Astrocyte of the spinal cord (primary cell): ENCODE data around the gene COL23A1.

Experiments
- DNase-seq: peaks from one replicate; pipeline ENCODE4 v3.0.0; 2011; ENCODE audit warnings: low read depth, low spot score
- H3K4me3 ChIP-seq: 2 replicates; pipeline ENCODE4 v1.5.1; 2011; ENCODE audit warnings: low read depth, mild to moderate bottlenecking, low read length, moderate library complexity
- CTCF ChIP-seq: IDR thresholded peaks from 2 replicates; pipeline ENCODE4 v1.5.1; 2012; ENCODE audit warnings: low read depth, mild to moderate bottlenecking, low read length, inconsistent platforms
- in situ Hi-C: cut with HindIII; loops from 2 replicates; pipeline ENCODE4 v1.10.0; 2017; ENCODE audit warnings: low sequenced_read_pairs

The COL23A1 gene

GRCh38 chr5:178475422-178475821 lies 114.8 kb downstream of the COL23A1 start:
- in situ Hi-C loops, result no loop called here
- no peak for DNase-seq
- no peak for TF ChIP-seq CTCF
- H3K4me3 ChIP-seq, result no peak overlapping the region

GRCh38 chr5:178474562-178475184 lies 115.5 kb downstream of the COL23A1 start:
- DNase-seq, result no peak
- no peak overlapping the region for H3K4me3 ChIP-seq
- in situ Hi-C loops, result no loop called here
- TF ChIP-seq CTCF, result no peak

GRCh38 chr5:178473854-178474253 lies 116.3 kb downstream of the COL23A1 start:
- no peak for TF ChIP-seq CTCF
- no peak overlapping the region for H3K4me3 ChIP-seq
- in situ Hi-C loops, result no loop called here
- no peak for DNase-seq

- DNase-seq, result no peak
- no peak for TF ChIP-seq CTCF
- H3K4me3 ChIP-seq, result no peak overlapping the region
- in situ Hi-C loops, result no loop called here
These were observed 118.1 kb downstream of the COL23A1 start for GRCh38 chr5:178472138-178472537.

- no peak overlapping the region for H3K4me3 ChIP-seq
- TF ChIP-seq CTCF, result no peak
- no peak for DNase-seq
- in situ Hi-C loops, result no loop called here
These were observed 118.5 kb downstream of the COL23A1 start for GRCh38 chr5:178471711-178472110.

GRCh38 chr5:178470760-178471025 lies 119.5 kb downstream of the COL23A1 start:
- in situ Hi-C loops, result no loop called here
- TF ChIP-seq CTCF, result no peak
- H3K4me3 ChIP-seq, result no peak overlapping the region
- DNase-seq, result no peak
